NCI-H524 treated with DMSO at 0.1 percent for 48 hours (cell line): ENCODE data around the gene WFIKKN2.
A peak's percentile ranks its signal among the peaks of the same experiment; 100 is the strongest.
"Not testable (repeated sequence)": the region's sequence is repeated elsewhere in the genome, so short reads cannot be mapped to it uniquely, and the experiment has no call there.

ENCODE experiments used
- DNase-seq: peaks from one replicate; lab custom pipeline; 2025; lab: John Stamatoyannopoulos, UW

Gene WFIKKN2

GRCh38 chr17:50853781-50854180 lies 18.4 kb downstream of the WFIKKN2 start:
- no peak for DNase-seq

GRCh38 chr17:50855708-50856330 lies 20.4 kb downstream of the WFIKKN2 start:
- no peak for DNase-seq

- no peak for DNase-seq
Observed at GRCh38 chr17:50856431-50856830, 21.0 kb downstream of the WFIKKN2 start.

GRCh38 chr17:50858486-50859225 lies 23.3 kb downstream of the WFIKKN2 start:
- no peak for DNase-seq

- not testable (repeated sequence) for DNase-seq
Observed at GRCh38 chr17:50859727-50860126, 24.3 kb downstream of the WFIKKN2 start.

- no peak for DNase-seq
Observed at GRCh38 chr17:50861334-50861676, 25.9 kb downstream of the WFIKKN2 start.

- no peak for DNase-seq
Observed at GRCh38 chr17:50861822-50862528, 26.6 kb downstream of the WFIKKN2 start.

GRCh38 chr17:50863221-50863843 lies 27.9 kb downstream of the WFIKKN2 start:
- no peak for DNase-seq

GRCh38 chr17:50863931-50864330 lies 28.5 kb downstream of the WFIKKN2 start:
- DNase-seq, result no peak

- DNase-seq, result no peak
Observed at GRCh38 chr17:50864747-50865059, 29.3 kb downstream of the WFIKKN2 start.

- DNase-seq, result peak; percentile 21
Observed at GRCh38 chr17:50865060-50865867, 29.9 kb downstream of the WFIKKN2 start.

GRCh38 chr17:50865868-50866260 lies 30.5 kb downstream of the WFIKKN2 start:
- no peak for DNase-seq

GRCh38 chr17:50866261-50866949 lies 31.0 kb downstream of the WFIKKN2 start, which contains the start of gene TOB1:
TOB1 (minus strand) TSS chr17:50866354; CDS start chr17:50864017, 2,337 bp downstream.
- DNase-seq, result peak; percentile 91

- peak; percentile 73 for DNase-seq
Observed at GRCh38 chr17:50866950-50867362, 31.6 kb downstream of the WFIKKN2 start.

GRCh38 chr17:50867363-50868139 lies 32.2 kb downstream of the WFIKKN2 start:
- DNase-seq, result peak; percentile 84

GRCh38 chr17:50868140-50868438 lies 32.7 kb downstream of the WFIKKN2 start:
- no peak for DNase-seq

GRCh38 chr17:50868602-50869001 lies 33.2 kb downstream of the WFIKKN2 start:
- no peak for DNase-seq

- no peak for DNase-seq
Observed at GRCh38 chr17:50871364-50871763, 36.0 kb downstream of the WFIKKN2 start.

GRCh38 chr17:50871898-50872297 lies 36.5 kb downstream of the WFIKKN2 start:
- no peak for DNase-seq

GRCh38 chr17:50872710-50873424 lies 37.5 kb downstream of the WFIKKN2 start:
- no peak for DNase-seq
